ENCODE measurements around the gene DVL2.
A peak's percentile ranks its signal among the peaks of the same experiment; 100 is the strongest.
"Not testable (repeated sequence)": the region's sequence is repeated elsewhere in the genome, so short reads cannot be mapped to it uniquely, and the experiment has no call there.

Gene DVL2

GRCh38 chr17:7246779-7247178 is 12.5 kb upstream of the DVL2 start:
- TF ChIP-seq POU6F1 (CRISPR knock-in tag; IDR thresholded peaks at IDR 0.05; ENCODE audit: borderline replicate concordance, low read depth) (no peak), CSDC2 (CRISPR knock-in tag; IDR thresholded peaks at IDR 0.05) (no peak), BACH2 (CRISPR knock-in tag; IDR thresholded peaks at IDR 0.05; ENCODE audit: borderline replicate concordance) (no peak), CSRNP3 (CRISPR knock-in tag; IDR thresholded peaks at IDR 0.05) (no peak), GLIS3 (CRISPR knock-in tag; IDR thresholded peaks at IDR 0.05) (no peak), ZFP30 (CRISPR knock-in tag; IDR thresholded peaks at IDR 0.05) (no peak), PATZ1 (CRISPR knock-in tag; IDR thresholded peaks at IDR 0.05; ENCODE audit: borderline replicate concordance) (no peak), TCF4 (CRISPR knock-in tag; IDR thresholded peaks at IDR 0.05; ENCODE audit: borderline replicate concordance) (no peak), OSR1 (CRISPR knock-in tag; IDR thresholded peaks at IDR 0.05) (no peak), ZNF70 (CRISPR knock-in tag; IDR thresholded peaks at IDR 0.05) (no peak), ZNF8 (CRISPR knock-in tag; IDR thresholded peaks at IDR 0.05) (no peak), ZC3H10 (CRISPR knock-in tag; IDR thresholded peaks at IDR 0.05) (no peak), ZFP3 (CRISPR knock-in tag; IDR thresholded peaks at IDR 0.05) (no peak)
- ATAC-seq: no peak

GRCh38 chr17:7243838-7244237 is 9.5 kb upstream of the DVL2 start:
- not testable (repeated sequence) for ATAC-seq

- ATAC-seq: no peak
- no peak for TF ChIP-seq OSR1 (CRISPR knock-in tag; IDR thresholded peaks at IDR 0.05)
- no peak for TF ChIP-seq ZNF565 (CRISPR knock-in tag; conservative IDR thresholded peaks at IDR 0.05; ENCODE audit: low read depth)
- TF ChIP-seq PPARA (CRISPR knock-in tag; IDR thresholded peaks at IDR 0.05; ENCODE audit: borderline replicate concordance): no peak
- TF ChIP-seq SNAI2 (CRISPR knock-in tag; IDR thresholded peaks at IDR 0.05): no peak
- no peak for TF ChIP-seq RARB (CRISPR knock-in tag; IDR thresholded peaks at IDR 0.05)
- no peak for TF ChIP-seq GLIS3 (CRISPR knock-in tag; IDR thresholded peaks at IDR 0.05)
- TF ChIP-seq CREB5 (CRISPR knock-in tag; IDR thresholded peaks at IDR 0.05; ENCODE audit: low read depth): no peak
Observed at GRCh38 chr17:7243453-7243729, 9.1 kb upstream of the DVL2 start.

- no peak for TF ChIP-seq ZFP30 (CRISPR knock-in tag; IDR thresholded peaks at IDR 0.05)
- TF ChIP-seq GLIS3 (CRISPR knock-in tag; IDR thresholded peaks at IDR 0.05): 0 out of 2 replicates have a peak, but pooled peaks have one; percentile 28
- peak; percentile 81; the same call in 1 of the 2 replicates for TF ChIP-seq POU6F1 (CRISPR knock-in tag; IDR thresholded peaks at IDR 0.05; ENCODE audit: borderline replicate concordance, low read depth)
- no peak for TF ChIP-seq SNAI2 (CRISPR knock-in tag; IDR thresholded peaks at IDR 0.05)
- no peak for TF ChIP-seq TSHZ2 (CRISPR knock-in tag; IDR thresholded peaks at IDR 0.05)
- TF ChIP-seq RARB (CRISPR knock-in tag; IDR thresholded peaks at IDR 0.05): no peak
- TF ChIP-seq TCF4 (CRISPR knock-in tag; IDR thresholded peaks at IDR 0.05; ENCODE audit: borderline replicate concordance): peak; percentile 10; the same call in 1 of the 2 replicates
- no peak for TF ChIP-seq ESRRG (CRISPR knock-in tag; IDR thresholded peaks at IDR 0.05)
- TF ChIP-seq PATZ1 (CRISPR knock-in tag; IDR thresholded peaks at IDR 0.05; ENCODE audit: borderline replicate concordance): peak; percentile 83
- ATAC-seq: peak; percentile 36
Observed at GRCh38 chr17:7242717-7243452, 8.6 kb upstream of the DVL2 start.
